Measurements from ENCODE around the gene TSR3. TPM values are rescaled to one million over a fixed set of nuclear protein-coding genes. Genes with fewer than 3 reads are reported as not detected.

The TSR3 gene
- polyA plus RNA-seq, 1 of the 3 experiments (the other 2 are of a cell fraction) = 87.3 TPM

DNA sequence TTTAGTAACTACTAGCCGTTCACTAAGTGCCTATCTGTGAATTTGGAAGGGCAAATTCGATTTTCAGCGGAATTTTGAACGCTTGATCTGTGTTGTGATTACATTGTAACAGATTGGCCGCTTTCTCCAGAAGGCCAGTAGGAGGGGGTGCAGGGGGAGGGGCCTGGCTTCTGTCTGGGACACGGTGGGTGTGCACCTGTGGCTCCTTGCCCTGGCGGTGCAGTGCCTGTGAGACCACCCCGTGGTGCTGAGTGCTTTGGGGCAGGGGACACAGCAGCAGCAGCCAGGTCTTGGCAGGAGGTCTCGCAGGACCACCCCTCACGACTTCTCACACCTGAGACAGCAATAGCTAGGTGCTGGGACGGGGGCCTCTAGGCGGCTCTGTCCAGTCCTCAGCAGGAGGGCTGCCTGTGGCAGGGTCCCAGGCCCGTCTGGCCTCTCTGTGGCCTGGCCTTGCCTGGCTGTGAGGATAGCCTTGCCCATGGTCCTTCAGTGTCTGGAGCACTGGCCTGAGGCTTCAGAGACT, 40.4 kb downstream of the TSR3 start:
- Histone ChIP-seq H3F3A (replicated peaks; ENCODE audit: insufficient read depth) (no peaks in the 10 kb centered on the region), H3K27ac (ENCODE audit: low read depth in 2 of 2, low read length in 1 of 2) (no peak overlapping the region; a peak in 1 of 4 replicates), H2AFZ (ENCODE audit: low read depth) (no peak overlapping the region), H3K9ac (peak overlapping the region; percentile 89), H3K9me3 (no peaks in the 10 kb centered on the region), H3K4me1 (ENCODE audit: control insufficient read depth in 1 of 2, insufficient read depth in 2 of 2, low read depth in 1 of 2, low read length in 1 of 2) (peaks cover 10 to 27% of the 10 kb centered on the region in 2 experiments; a peak in 2 of 4 replicates), H3K9me2 (no peaks in the 10 kb centered on the region), H3K27me3 (ENCODE audit: insufficient read depth) (no peaks in the 10 kb centered on the region), H3K4me2 (peak overlapping the region; percentile 73), H4K20me1 (ENCODE audit: insufficient read depth) (peaks cover 64% of the 10 kb centered on the region), H3K36me3 (replicated peaks in 1 of 2; ENCODE audit: control insufficient read depth in 1 of 2, insufficient read depth in 2 of 2, low read length in 1 of 2) (peaks cover 4 to 38% of the 10 kb centered on the region in 2 experiments), H3K4me3 (ENCODE audit: low read depth in 2 of 2, low read length in 1 of 2) (peak overlapping the region; percentile 63 to 94), H3K79me2 (ENCODE audit: insufficient read depth) (peaks cover 65% of the 10 kb centered on the region)
- POLR2A ChIA-PET = no interaction called here
- no peak for TF ChIP-seq JUND (IDR thresholded peaks at IDR 0.05)
- TF ChIP-seq EP300 (IDR thresholded peaks at IDR 0.05; ENCODE audit: borderline replicate concordance in 1 of 2, low read depth in 1 of 2, low read length in 1 of 2) = no peak
- TF ChIP-seq YY1 (IDR thresholded peaks at IDR 0.05; ENCODE audit: low read depth) = no peak
- no peak for TF ChIP-seq TAF1 (IDR thresholded peaks at IDR 0.05; ENCODE audit: borderline replicate concordance, low read depth, low read length)
- TF ChIP-seq ELF1 (IDR thresholded peaks at IDR 0.05) = no peak
- no peak for TF ChIP-seq FOXJ3 (CRISPR knock-in tag; IDR thresholded peaks at IDR 0.05)
- no peak for TF ChIP-seq FOXM1 (IDR thresholded peaks at IDR 0.05; ENCODE audit: low read depth)
- TF ChIP-seq NRF1 (IDR thresholded peaks at IDR 0.05; ENCODE audit: low read depth, low read length) = no peak
- no peak for TF ChIP-seq RFX5 (IDR thresholded peaks at IDR 0.05; ENCODE audit: low read length)
- TF ChIP-seq SIN3A (IDR thresholded peaks at IDR 0.05; ENCODE audit: borderline replicate concordance, low read depth, low read length) = no peak
- TF ChIP-seq, protein P1, sequence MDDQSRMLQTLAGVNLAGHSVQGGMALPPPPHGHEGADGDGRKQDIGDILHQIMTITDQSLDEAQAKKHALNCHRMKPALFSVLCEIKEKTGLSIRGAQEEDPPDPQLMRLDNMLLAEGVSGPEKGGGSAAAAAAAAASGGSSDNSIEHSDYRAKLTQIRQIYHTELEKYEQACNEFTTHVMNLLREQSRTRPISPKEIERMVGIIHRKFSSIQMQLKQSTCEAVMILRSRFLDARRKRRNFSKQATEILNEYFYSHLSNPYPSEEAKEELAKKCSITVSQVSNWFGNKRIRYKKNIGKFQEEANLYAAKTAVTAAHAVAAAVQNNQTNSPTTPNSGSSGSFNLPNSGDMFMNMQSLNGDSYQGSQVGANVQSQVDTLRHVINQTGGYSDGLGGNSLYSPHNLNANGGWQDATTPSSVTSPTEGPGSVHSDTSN (IDR thresholded peaks at IDR 0.05) = no peak
- no peak for DNase-seq
- CTCF ChIA-PET = interaction anchor here (1.0 to 3.1 kb wide), 4 partner anchors 10 to 26 kb away, joined by 3 to 12 read pairs (median 6); no protein-coding TSS in a partner anchor
- 14% methylated on average over 5 of the region's 13 CpGs for WGBS (ENCODE audit: low lambda C conversion rate)

- peak overlapping the region; percentile 63 to 94 for H3K4me3 ChIP-seq (ENCODE audit: low read depth in 2 of 2, low read length in 1 of 2)
- H4K20me1 ChIP-seq (ENCODE audit: insufficient read depth) = peaks cover 60% of the 10 kb centered on the region
- DNase-seq = no peak
- peak overlapping the region; percentile 73 for H3K4me2 ChIP-seq
- H3K27ac ChIP-seq (ENCODE audit: low read depth in 2 of 2, low read length in 1 of 2) = no peak overlapping the region
- H3K27me3 ChIP-seq (ENCODE audit: insufficient read depth) = no peaks in the 10 kb centered on the region
- H3K9me3 ChIP-seq = no peaks in the 10 kb centered on the region
- ChIA-PET POLR2A (no interaction called here), CTCF (interaction anchor here (3.1 kb wide), 1 partner anchor 10 kb away, joined by 12 read pairs; no protein-coding TSS in a partner anchor)
- H3K4me1 ChIP-seq (ENCODE audit: control insufficient read depth in 1 of 2, insufficient read depth in 2 of 2, low read depth in 1 of 2, low read length in 1 of 2) = peaks cover 10 to 27% of the 10 kb centered on the region in 2 experiments; a peak in 2 of 4 replicates
- TF ChIP-seq MXI1 (IDR thresholded peaks at IDR 0.05; ENCODE audit: low read depth, low read length) (peak; percentile 17; the same call in 1 of the 2 replicates), EP300 (IDR thresholded peaks at IDR 0.05; ENCODE audit: borderline replicate concordance in 1 of 2, low read depth in 1 of 2, low read length in 1 of 2) (no peak)
- H3K9me2 ChIP-seq = no peaks in the 10 kb centered on the region
- no peaks in the 10 kb centered on the region for H3F3A ChIP-seq (replicated peaks; ENCODE audit: insufficient read depth)
- WGBS (ENCODE audit: low lambda C conversion rate) = 11% methylated on average over 13 of the region's 14 CpGs
- H3K36me3 ChIP-seq (replicated peaks in 1 of 2; ENCODE audit: control insufficient read depth in 1 of 2, insufficient read depth in 2 of 2, low read length in 1 of 2) = peaks cover 0 to 33% of the 10 kb centered on the region in 2 experiments
- peak overlapping the region; percentile 89 for H3K9ac ChIP-seq
- H3K79me2 ChIP-seq (ENCODE audit: insufficient read depth) = peaks cover 60% of the 10 kb centered on the region
- H2AFZ ChIP-seq (ENCODE audit: low read depth) = no peak overlapping the region
These were observed 40.9 kb downstream of the TSR3 start for GRCh38 chr16:1310832-1311200.

Measured in SK-N-SH (cell line).